ENCODE measurements around the gene TMOD2. TPM values are rescaled to one million over a fixed set of nuclear protein-coding genes. Genes with fewer than 3 reads are reported as not detected.

TMOD2 gene
- total RNA-seq, 1 donor from 2014 or later, result 14.0 TPM

DNA sequence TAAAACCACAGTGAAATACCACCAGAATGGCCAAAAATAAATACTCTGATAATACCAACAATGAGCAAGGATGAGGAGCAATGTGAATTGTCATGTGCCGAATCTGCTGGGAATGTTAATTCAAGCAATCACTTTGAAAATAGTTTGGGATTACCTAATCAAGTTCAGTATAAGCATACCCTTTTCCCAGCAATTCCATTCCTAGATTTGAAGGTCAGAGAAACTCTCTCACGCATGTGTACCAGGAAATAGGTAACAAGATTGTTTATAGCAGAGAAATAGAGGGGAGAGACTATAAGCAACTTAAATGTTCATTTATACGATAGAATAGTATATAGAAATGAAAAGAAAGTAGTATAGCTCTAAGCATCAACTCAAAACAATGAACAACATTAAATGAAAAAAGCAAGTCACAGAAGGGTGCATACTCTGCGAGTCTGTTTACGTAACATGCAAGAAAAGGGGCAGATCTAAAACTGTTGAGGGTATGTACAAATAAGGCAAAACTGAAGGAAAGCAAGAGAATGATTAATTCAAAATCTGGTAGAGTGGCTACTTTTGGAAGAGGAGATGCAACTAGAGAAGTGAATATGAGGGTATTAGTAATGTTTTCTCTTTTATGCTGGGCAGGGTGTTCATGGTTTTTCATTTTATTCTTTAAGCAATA lies 105.5 kb downstream of the TMOD2 start:
- DNase-seq (ENCODE audit: low spot score), result no peak

DNA sequence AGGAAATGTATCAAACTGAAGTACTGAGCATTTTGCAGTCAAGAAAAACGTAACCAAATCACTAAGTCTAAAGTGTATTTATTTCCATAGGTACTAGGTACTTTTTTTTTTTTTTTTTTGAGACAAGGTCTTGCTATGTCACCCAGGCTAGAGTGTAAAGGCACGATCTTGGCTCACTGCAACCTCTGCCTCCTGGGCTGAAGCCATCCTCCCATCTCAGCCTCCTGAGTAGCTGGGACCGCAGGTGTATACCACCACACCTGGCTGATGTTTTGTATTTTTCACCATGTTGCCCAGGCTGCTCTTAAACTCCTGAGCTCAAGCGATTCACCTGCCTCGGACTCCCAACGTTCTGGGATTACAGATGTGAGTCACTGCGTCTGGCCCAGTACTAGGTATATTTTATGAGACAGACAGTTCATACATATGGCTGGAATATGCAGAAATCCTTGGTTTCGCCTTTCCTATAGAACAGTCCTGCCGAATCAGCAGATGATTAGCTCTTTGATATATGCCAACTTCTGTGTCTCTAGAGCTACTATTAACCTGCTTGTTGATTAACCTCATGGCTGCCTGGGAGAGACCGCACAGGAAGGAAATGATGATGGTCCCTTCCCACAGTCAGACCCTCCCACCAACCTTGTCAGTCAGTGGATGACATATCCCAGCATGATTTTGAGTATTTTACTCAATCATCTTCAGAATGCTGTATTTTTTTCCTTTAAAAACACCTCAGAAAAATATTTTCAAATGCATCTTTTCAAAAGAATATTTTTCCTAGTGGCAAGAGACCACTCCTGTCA lies 110.4 kb downstream of the TMOD2 start:
- DNase-seq (ENCODE audit: low spot score), result no peak

DNA sequence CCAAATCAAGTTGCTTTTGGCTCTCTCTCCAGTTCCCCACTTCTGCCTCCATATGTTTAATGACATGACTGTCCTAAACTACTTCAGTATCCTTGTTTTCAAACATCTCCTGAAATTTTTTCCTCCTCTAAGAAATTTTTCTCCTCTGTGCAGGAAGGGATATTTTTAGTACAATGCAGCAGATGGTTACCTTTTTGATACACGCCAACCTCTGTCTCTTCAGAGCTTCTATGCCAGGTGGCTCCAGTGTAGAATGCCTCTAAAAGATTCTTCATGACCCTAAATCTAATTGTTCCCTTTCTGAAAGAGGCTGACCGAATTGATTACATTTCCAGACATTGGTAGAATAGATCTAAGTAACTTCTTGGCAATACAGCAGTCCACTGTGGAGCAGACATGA lies 111.7 kb downstream of the TMOD2 start:
- DNase-seq (ENCODE audit: low spot score), result no peak

DNA sequence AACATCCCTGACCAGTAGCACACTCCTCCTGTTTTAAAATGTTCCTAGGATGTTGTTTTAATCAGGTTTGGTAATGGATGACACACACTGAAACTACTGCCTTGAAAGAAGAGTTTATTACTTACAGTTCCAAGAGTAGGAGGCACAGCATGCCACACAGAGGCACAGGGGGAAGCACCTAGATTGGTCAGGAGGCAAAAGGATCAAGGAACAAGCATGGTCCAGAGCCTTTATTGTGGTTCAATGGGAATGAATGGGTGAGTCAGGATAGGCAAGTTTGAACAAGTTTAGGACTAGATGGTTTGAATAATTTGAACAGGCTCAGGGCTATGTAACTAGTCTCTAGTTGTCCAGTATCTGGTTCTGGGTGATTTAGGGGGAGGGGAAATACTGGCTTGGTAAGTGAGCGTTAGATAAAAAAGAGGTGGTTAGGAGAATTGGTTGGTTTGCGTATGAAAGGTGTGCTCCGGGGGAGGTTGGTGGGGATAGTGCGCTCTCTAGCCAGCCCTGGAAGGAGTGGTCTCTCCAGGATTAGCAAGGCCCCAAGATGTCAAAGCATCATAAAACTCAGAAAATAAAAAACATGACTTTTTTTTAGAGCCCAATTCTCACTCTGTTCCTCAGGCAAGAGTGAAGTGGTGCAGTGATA lies 113.1 kb downstream of the TMOD2 start:
- DNase-seq (ENCODE audit: low spot score), result no peak

DNA sequence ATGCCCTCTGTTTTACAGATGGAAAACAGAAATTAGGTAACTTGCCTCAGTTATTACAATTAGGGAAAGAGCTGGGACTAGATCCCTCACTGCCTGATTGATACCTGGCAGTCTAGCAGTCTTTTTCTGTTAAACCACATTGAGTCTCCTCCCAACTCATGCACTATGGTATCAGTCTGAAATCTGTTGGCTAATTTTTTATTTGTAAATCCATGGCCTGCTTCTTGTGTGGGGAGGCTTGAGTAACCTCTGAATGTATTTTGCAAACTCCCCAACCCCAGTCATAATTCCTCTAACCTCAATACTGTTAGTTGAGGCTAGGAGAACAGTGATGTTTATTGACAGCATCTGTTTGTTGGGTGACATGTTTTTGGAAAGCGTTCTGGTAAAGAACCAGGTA lies 113.9 kb downstream of the TMOD2 start:
- DNase-seq (ENCODE audit: low spot score), result no peak

Other genes starting within 250 kb of the TMOD2 start
- gene DMXL2, start 128.8 kb upstream of the TMOD2 start, total RNA-seq, result 25.8 TPM
- gene SCG3, start 70.1 kb upstream of the TMOD2 start, total RNA-seq, result 0.40 TPM
- 18.2 TPM for gene LYSMD2, start 13.9 kb upstream of the TMOD2 start, total RNA-seq
- 37.4 TPM for gene TMOD3, start 78.1 kb downstream of the TMOD2 start, total RNA-seq
- 18.0 TPM for gene LEO1, start 220.2 kb downstream of the TMOD2 start, total RNA-seq